Measurements from ENCODE around the gene FGFR3.
A peak's percentile ranks its signal among the peaks of the same experiment; 100 is the strongest.
"Not testable (repeated sequence)": the region's sequence is repeated elsewhere in the genome, so short reads cannot be mapped to it uniquely, and the experiment has no call there.

FGFR3 gene

GRCh38 chr4:1843852-1844251 lies 50.8 kb downstream of the FGFR3 start:
- no peak for DNase-seq

- not testable (repeated sequence) for DNase-seq
These were observed 51.5 kb downstream of the FGFR3 start for GRCh38 chr4:1844618-1845017.

- DNase-seq: no peak
These were observed 53.5 kb downstream of the FGFR3 start for GRCh38 chr4:1846580-1846979.

- DNase-seq: no peak
These were observed 57.2 kb downstream of the FGFR3 start for GRCh38 chr4:1850276-1850675.

- no peak for DNase-seq
These were observed 58.1 kb downstream of the FGFR3 start for GRCh38 chr4:1851160-1851559.

- no peak for DNase-seq
These were observed 58.7 kb downstream of the FGFR3 start for GRCh38 chr4:1851575-1852410.

GRCh38 chr4:1852904-1853623 lies 60.0 kb downstream of the FGFR3 start:
- no peak for DNase-seq

GRCh38 chr4:1854752-1855151 lies 61.7 kb downstream of the FGFR3 start:
- DNase-seq: no peak

GRCh38 chr4:1855333-1856070 lies 62.4 kb downstream of the FGFR3 start:
- DNase-seq: no peak

- peak; percentile 95 for DNase-seq
These were observed 63.2 kb downstream of the FGFR3 start, which contains the start of gene LETM1 for GRCh38 chr4:1856071-1856942. LETM1 (minus strand) TSS chr4:1856156; CDS start chr4:1855950, 206 bp downstream.

GRCh38 chr4:1856943-1857699 lies 64.0 kb downstream of the FGFR3 start:
- no peak for DNase-seq

GRCh38 chr4:1857931-1858330 lies 64.8 kb downstream of the FGFR3 start:
- no peak for DNase-seq
